H1 (cell line): ENCODE data around the gene CPNE8. TPM values are rescaled to one million over a fixed set of nuclear protein-coding genes. Genes with fewer than 3 reads are reported as not detected.

ENCODE experiments used
- CTCF ChIA-PET: fragments of 300-600 bp; sonication (Branson Sonifier 250); formaldehyde crosslinking; loops from one replicate; lab custom pipeline; 2021; ENCODE audit not compliant: partially characterized antibody; lab: Charles Lee
- POLR2A ChIA-PET: fragments of 300-600 bp; sonication (Branson Sonifier 250); formaldehyde crosslinking; loops from one replicate; lab custom pipeline; 2021; ENCODE audit warnings: inconsistent platforms; ENCODE audit not compliant: partially characterized antibody; lab: Charles Lee
- DNase-seq, 2 experiments: peaks; one replicate each; pipeline versions ENCODE4 v3.0.0 to v3.0.0-alpha.2; 2010 to 2022; ENCODE audit warnings: low spot score in 2 of 2, low read depth in 1 of 2, mixed read lengths in 1 of 2
- FAIRE-seq: peaks from 2 replicates; lab custom pipeline; 2011; peaks lifted over from hg19 to GRCh38; lab: Jason Lieb, UNC
- H2AFZ ChIP-seq: 2 replicates; pipeline ENCODE4 v1.8.1; 2012; ENCODE audit warnings: low read length, inconsistent platforms
- H2AK5ac ChIP-seq: 2 replicates; pipeline ENCODE4 v1.6.1; 2013; ENCODE audit warnings: low read depth, low read length
- H2BK120ac ChIP-seq: replicated peaks from 2 replicates; pipeline ENCODE3; 2013; ENCODE audit warnings: low read depth, low read length, inconsistent platforms
- H2BK12ac ChIP-seq: 2 replicates; pipeline ENCODE4 v1.6.1; 2013; ENCODE audit warnings: low read depth, low read length
- H2BK15ac ChIP-seq: 2 replicates; pipeline ENCODE4 v1.6.1; 2013; ENCODE audit warnings: low read length
- H2BK20ac ChIP-seq: 2 replicates; pipeline ENCODE4 v1.6.1; 2013; ENCODE audit warnings: low read length
- H2BK5ac ChIP-seq: 2 replicates; pipeline ENCODE4 v1.6.1; 2013; ENCODE audit warnings: low read depth, low read length
- H3K14ac ChIP-seq: 2 replicates; pipeline ENCODE4 v1.6.1; 2013; ENCODE audit warnings: inconsistent platforms; ENCODE audit not compliant: insufficient read length
- H3K18ac ChIP-seq: 2 replicates; pipeline ENCODE4 v1.6.1; 2013; ENCODE audit warnings: low read length; ENCODE audit errors: extremely low read depth
- H3K23ac ChIP-seq: 2 replicates; pipeline ENCODE4 v1.6.1; 2013; ENCODE audit warnings: inconsistent platforms; ENCODE audit not compliant: insufficient read length
- H3K23me2 ChIP-seq: 2 replicates; pipeline ENCODE4 v1.6.1; 2013; ENCODE audit warnings: low read depth, low read length
- H3K27ac ChIP-seq: 2 replicates; pipeline ENCODE4 v1.6.1; 2011; ENCODE audit warnings: low read depth, low read length, inconsistent platforms
- H3K27me3 ChIP-seq, 4 experiments: replicated peaks in 1 of 4; 1 replicate in 1 of 4; 2 replicates in 3 of 4; pipeline versions ENCODE4 v1.6.1 to v1.8.1; 2011 to 2013; ENCODE audit warnings: low read length in 3 of 4, mild to moderate bottlenecking in 3 of 4, inconsistent platforms in 2 of 4, mixed read lengths in 2 of 4, moderate library complexity in 1 of 4; ENCODE audit not compliant: control insufficient read depth in 3 of 4, insufficient read depth in 3 of 4; ENCODE audit errors: extremely low read depth in 1 of 4
- H3K36me3 ChIP-seq, 4 experiments: 2 replicates each; pipeline versions ENCODE4 v1.6.1 to v1.8.1; 2011 to 2013; ENCODE audit warnings: mild to moderate bottlenecking in 4 of 4, low read length in 3 of 4, moderate library complexity in 2 of 4, control low read depth in 1 of 4, inconsistent platforms in 1 of 4; ENCODE audit not compliant: insufficient read depth in 4 of 4, control insufficient read depth in 2 of 4
- H3K4ac ChIP-seq: replicated peaks from 2 replicates; pipeline ENCODE3; 2013; ENCODE audit warnings: low read length, low read depth, mixed read lengths, inconsistent platforms; ENCODE audit not compliant: insufficient read length
- H3K4me1 ChIP-seq, 4 experiments: replicated peaks in 1 of 4; 1 replicate in 1 of 4; 2 replicates in 3 of 4; pipeline versions ENCODE4 v1.6.1 to v1.8.1; 2011 to 2013; ENCODE audit warnings: low read length in 3 of 4, inconsistent platforms in 2 of 4, mixed read lengths in 1 of 4; ENCODE audit not compliant: insufficient read depth in 4 of 4, control insufficient read depth in 3 of 4
- H3K4me2 ChIP-seq, 2 experiments: 2 replicates each; pipeline versions ENCODE4 v1.6.1 to v1.8.1; 2011 to 2013; ENCODE audit warnings: low read depth in 2 of 2, low read length in 2 of 2, control low read depth in 1 of 2, inconsistent platforms in 1 of 2, mild to moderate bottlenecking in 1 of 2; ENCODE audit not compliant: insufficient read depth in 1 of 2
- H3K4me3 ChIP-seq, 4 experiments: fragments of 200-600, 300-600 bp in 1 of 4; sonication (generic), shearing (Covaris generic), sonication (Bioruptor Twin) in 1 of 4; 2 replicates each; pipeline versions ENCODE4 v1.5.1 to v1.8.1; 2011 to 2016; ENCODE audit warnings: low read length in 4 of 4, low read depth in 3 of 4, control low read depth in 2 of 4, inconsistent platforms in 2 of 4, mild to moderate bottlenecking in 2 of 4, mixed read lengths in 1 of 4, moderate library complexity in 1 of 4; ENCODE audit not compliant: insufficient read depth in 2 of 4; ENCODE audit errors: extremely low read depth in 1 of 4
- H3K56ac ChIP-seq: replicated peaks from 2 replicates; pipeline ENCODE3; 2013; ENCODE audit warnings: low read depth, mild to moderate bottlenecking, mixed read lengths, low read length, inconsistent platforms; ENCODE audit not compliant: insufficient read length
- H3K79me1 ChIP-seq: 2 replicates; pipeline ENCODE4 v1.6.1; 2013; ENCODE audit warnings: low read depth, low read length, control low read depth
- H3K79me2 ChIP-seq, 2 experiments: 2 replicates each; pipeline versions ENCODE4 v1.6.1 to v1.8.1; 2012 to 2013; ENCODE audit warnings: low read length in 2 of 2, mild to moderate bottlenecking in 2 of 2, inconsistent platforms in 1 of 2; ENCODE audit not compliant: insufficient read depth in 2 of 2, control insufficient read depth in 1 of 2
- H3K9ac ChIP-seq, 4 experiments: replicated peaks in 1 of 4; 1 replicate in 1 of 4; 2 replicates in 3 of 4; pipeline versions ENCODE4 v1.6.1 to v1.8.1; 2011 to 2013; ENCODE audit warnings: low read depth in 3 of 4, low read length in 3 of 4, control low read depth in 2 of 4, mild to moderate bottlenecking in 2 of 4, moderate library complexity in 2 of 4, inconsistent platforms in 1 of 4; ENCODE audit errors: extremely low read depth in 1 of 4
- H3K9me3 ChIP-seq, 2 experiments: 2 replicates each; pipeline versions ENCODE4 v1.6.1 to v1.8.1; 2012 to 2013; ENCODE audit warnings: mild to moderate bottlenecking in 2 of 2, moderate library complexity in 2 of 2, control low read depth in 1 of 2, inconsistent platforms in 1 of 2, low read depth in 1 of 2, low read length in 1 of 2, mixed read lengths in 1 of 2; ENCODE audit not compliant: insufficient read depth in 2 of 2
- H4K20me1 ChIP-seq, 2 experiments: replicated peaks in 1 of 2; 2 replicates each; pipeline versions ENCODE3 to v1.8.1; 2011 to 2013; ENCODE audit warnings: inconsistent platforms in 2 of 2, low read length in 2 of 2, mild to moderate bottlenecking in 1 of 2; ENCODE audit not compliant: insufficient read depth in 2 of 2, control insufficient read depth in 1 of 2
- H4K5ac ChIP-seq: 2 replicates; pipeline ENCODE4 v1.6.1; 2013; ENCODE audit warnings: low read length, low read depth, mixed read lengths, inconsistent platforms; ENCODE audit not compliant: insufficient read length
- H4K8ac ChIP-seq: 2 replicates; pipeline ENCODE4 v1.8.0; 2013; ENCODE audit warnings: mild to moderate bottlenecking, moderate library complexity, low read length, inconsistent platforms; ENCODE audit not compliant: insufficient read depth; ENCODE audit errors: extremely low read depth
- H4K91ac ChIP-seq: replicated peaks from 2 replicates; pipeline ENCODE3; 2013; ENCODE audit warnings: low read length, mixed read lengths, inconsistent platforms; ENCODE audit not compliant: insufficient read length
- RBBP5 ChIP-seq: IDR thresholded peaks from 2 replicates; pipeline ENCODE4 v1.7.1; 2012; ENCODE audit warnings: low read depth, mild to moderate bottlenecking, inconsistent platforms, low read length, moderate library complexity, borderline replicate concordance
- TAF7 ChIP-seq: optimal IDR thresholded peaks from 2 replicates; pipeline ENCODE3; 2011; ENCODE audit warnings: low read depth, mild to moderate bottlenecking, inconsistent platforms, low read length, moderate library complexity, borderline replicate concordance
- WGBS, 2 experiments: shearing (Covaris generic) in 1 of 2; methylation state at CpG; one replicate each; pipeline versions ENCODE4 v1.1.6 to v1.1.7; 2013 to 2015; ENCODE audit warnings: low lambda C conversion rate in 2 of 2, mixed read lengths in 2 of 2, inconsistent platforms in 1 of 2, low coverage in 1 of 2, missing lambda C conversion rate in 1 of 2; ENCODE audit not compliant: insufficient replicate concordance in 2 of 2, insufficient coverage in 1 of 2, insufficient read length in 1 of 2; ENCODE audit errors: extremely low coverage in 1 of 2, missing lambda C conversion rate in 1 of 2; 5-methylcytosine and 5-hydroxymethylcytosine counted together
- polyA plus RNA-seq, 7 experiments: library from polyadenylated mRNA; depleted of rRNA in 3 of 7; stranded (reverse) in 5 of 7; unstranded in 2 of 7; fragments of >200 nt in 5 of 7; fragments of 200-250 nt in 2 of 7; gene quantifications; 1 replicate in 5 of 7; 2 replicates in 1 of 7; 4 replicates in 1 of 7; pipeline versions ENCODE4 v1.2.1 to v1.2.3, GENCODE V29; 2011 to 2013; ENCODE audit warnings: missing spikeins in 2 of 7, mixed read lengths in 2 of 7
- total RNA-seq: library from RNA; stranded (reverse); fragmentation: NEBNext Ultra II Directional; extraction: Animal tissue kit (Norgen Biotek cat#: 25700); gene quantifications from 2 replicates; pipeline ENCODE4 v1.2.1, GENCODE V29; 2021

Gene CPNE8
- total and polyA plus RNA-seq, 2 of the 8 experiments (the other 6 are each of a cell fraction or from before 2014, with no cell fraction given) = 2.5 to 6.8 TPM

GRCh38 chr12:38629064-38629463 lies 276.3 kb downstream of the CPNE8 start:
- Histone ChIP-seq H2BK120ac (no peak overlapping the region), H3K4ac (no peak overlapping the region), H3K4me1 (no peaks in the 10 kb centered on the region), H3K23ac (no peak overlapping the region), H3K4me3 (no peak overlapping the region), H3K23me2 (no peaks in the 10 kb centered on the region; the same call in 1 of the 2 replicates), H3K18ac (no peak overlapping the region), H3K79me2 (no peaks in the 10 kb centered on the region), H2BK20ac (no peak overlapping the region), H2AFZ (no peak overlapping the region), H2AK5ac (no peak overlapping the region), H2BK15ac (no peak overlapping the region), H3K56ac (no peak overlapping the region), H3K9ac (no peak overlapping the region), H4K91ac (no peak overlapping the region), H3K14ac (no peak overlapping the region), H2BK5ac (no peak overlapping the region), H3K36me3 (no peaks in the 10 kb centered on the region), H3K4me2 (no peak overlapping the region), H3K9me3 (no peaks in the 10 kb centered on the region), H3K27me3 (no peaks in the 10 kb centered on the region), H2BK12ac (no peak overlapping the region), H4K5ac (no peak overlapping the region), H4K8ac (no peak overlapping the region), H4K20me1 (no peaks in the 10 kb centered on the region), H3K27ac (no peak overlapping the region), H3K79me1 (no peaks in the 10 kb centered on the region)
- FAIRE-seq (no peak), DNase-seq (no peak)
- no peak for TF ChIP-seq RBBP5
- TF ChIP-seq TAF7 = no peak
- ChIA-PET POLR2A (no interaction called here), CTCF (no interaction called here)
- WGBS, 2 experiments = 94% methylated on average over 2 of the region's 2 CpGs; no CpG with 5 or more reads in 1 of the 2 experiments
